Measurements from ENCODE around the gene GLT8D1.

DNA sequence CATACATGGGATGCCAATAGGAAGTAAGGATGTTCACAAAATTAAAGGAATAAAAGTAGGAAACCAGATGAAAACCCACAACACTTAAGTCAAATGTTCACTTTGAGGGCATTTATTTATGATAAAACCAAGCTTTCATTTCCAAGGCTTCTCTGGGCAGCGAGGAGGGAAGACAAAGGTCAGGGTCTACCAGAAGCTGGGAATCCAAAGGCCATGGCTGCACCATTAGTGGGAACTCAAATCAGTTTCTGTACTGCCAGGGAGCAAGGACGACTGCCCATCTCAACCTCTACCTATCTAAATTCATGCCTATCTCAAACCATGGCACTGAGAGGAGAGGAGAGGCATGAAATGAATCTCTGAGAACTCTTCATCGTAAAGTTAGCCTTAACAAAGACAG lies 42.5 kb downstream of the GLT8D1 start:
- TF ChIP-seq POLR2A (IDR thresholded peaks at IDR 0.05) (no peak), CTCF (IDR thresholded peaks at IDR 0.05) (no peak)

Measured in testis (tissue), 2 donors.